ENCODE data around the gene ZNF549. TPM values are rescaled to one million over a fixed set of nuclear protein-coding genes. Genes with fewer than 3 reads are reported as not detected.
"Not testable (repeated sequence)": the region's sequence is repeated elsewhere in the genome, so short reads cannot be mapped to it uniquely, and the experiment has no call there.

ZNF549 gene
- total and polyA plus RNA-seq, 10 donors: 2.6 to 13.0 (median 9.1) TPM

DNA sequence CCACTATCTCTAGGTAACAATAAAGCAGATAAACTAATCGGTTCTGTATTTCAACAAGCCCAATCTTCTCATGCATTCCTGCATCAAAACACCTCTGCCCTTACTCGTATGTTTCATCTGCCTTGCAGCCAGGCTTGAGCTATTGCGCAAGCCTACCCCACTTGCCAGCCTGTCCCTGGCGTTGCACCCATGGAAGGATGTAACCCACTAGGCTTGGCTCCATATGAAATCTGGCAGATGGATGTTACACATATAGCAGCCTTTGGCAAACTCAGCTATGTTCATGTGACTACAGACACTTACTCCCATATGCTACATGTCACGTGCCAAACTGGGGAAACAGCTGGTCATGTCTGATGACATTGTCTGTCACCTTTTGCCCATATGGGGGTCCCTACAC lies 11.9 kb upstream of the ZNF549 start:
- Histone ChIP-seq H3K9me3 (peaks cover 13 to 100% (median 98%) of the 10 kb centered on the region in 8 donors), H3K4me3 (no peak overlapping the region), H3K36me3 (peaks cover 0 to 60% (median 35%) of the 10 kb centered on the region in 6 donors), H3K27ac (no peak overlapping the region), H3K27me3 (replicated peaks in 1 of 7) (no peaks in the 10 kb centered on the region), H3K4me1 (no peaks in the 10 kb centered on the region)
- intact Hi-C loops (cut with DNase I; ENCODE audit: low total_unique reads): no loop called here
- TF ChIP-seq POLR2A (IDR thresholded peaks at IDR 0.05): no peak
- TF ChIP-seq, protein P1, sequence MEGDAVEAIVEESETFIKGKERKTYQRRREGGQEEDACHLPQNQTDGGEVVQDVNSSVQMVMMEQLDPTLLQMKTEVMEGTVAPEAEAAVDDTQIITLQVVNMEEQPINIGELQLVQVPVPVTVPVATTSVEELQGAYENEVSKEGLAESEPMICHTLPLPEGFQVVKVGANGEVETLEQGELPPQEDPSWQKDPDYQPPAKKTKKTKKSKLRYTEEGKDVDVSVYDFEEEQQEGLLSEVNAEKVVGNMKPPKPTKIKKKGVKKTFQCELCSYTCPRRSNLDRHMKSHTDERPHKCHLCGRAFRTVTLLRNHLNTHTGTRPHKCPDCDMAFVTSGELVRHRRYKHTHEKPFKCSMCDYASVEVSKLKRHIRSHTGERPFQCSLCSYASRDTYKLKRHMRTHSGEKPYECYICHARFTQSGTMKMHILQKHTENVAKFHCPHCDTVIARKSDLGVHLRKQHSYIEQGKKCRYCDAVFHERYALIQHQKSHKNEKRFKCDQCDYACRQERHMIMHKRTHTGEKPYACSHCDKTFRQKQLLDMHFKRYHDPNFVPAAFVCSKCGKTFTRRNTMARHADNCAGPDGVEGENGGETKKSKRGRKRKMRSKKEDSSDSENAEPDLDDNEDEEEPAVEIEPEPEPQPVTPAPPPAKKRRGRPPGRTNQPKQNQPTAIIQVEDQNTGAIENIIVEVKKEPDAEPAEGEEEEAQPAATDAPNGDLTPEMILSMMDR (IDR thresholded peaks at IDR 0.05 in 8 of 11, conservative IDR thresholded peaks at IDR 0.05 in 3 of 11): no peak
- no peak for TF ChIP-seq POLR2AphosphoS5 (IDR thresholded peaks at IDR 0.05)
- WGBS, 5 donors: 86 to 96% (median 96%) methylated on average over 5 of the region's 5 CpGs
- DNase-seq: no peak

DNA sequence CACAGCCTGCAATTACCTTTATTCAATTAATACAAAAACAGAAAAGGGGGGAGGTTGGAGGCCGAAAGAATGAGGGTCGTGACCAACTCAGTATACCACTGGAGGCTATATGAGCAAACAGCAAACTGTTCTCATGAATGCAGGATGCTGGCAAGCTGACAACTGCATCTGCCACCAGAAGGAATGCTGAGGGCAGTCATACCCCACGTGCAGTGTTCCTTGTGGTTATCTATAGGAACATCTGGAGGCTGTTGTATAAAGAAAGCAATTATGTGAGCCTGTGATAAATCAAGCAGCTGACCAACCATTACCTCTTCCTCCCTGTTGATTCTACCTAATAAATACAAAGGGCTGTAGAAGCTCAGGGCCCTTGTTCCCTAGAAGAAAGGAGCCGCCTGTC lies 9.1 kb upstream of the ZNF549 start:
- H3K4me1 ChIP-seq; intact Hi-C loops (cut with DNase I; ENCODE audit: low total_unique reads); H3K27me3 ChIP-seq (replicated peaks in 1 of 7); H3K27ac ChIP-seq; DNase-seq; H3K4me3 ChIP-seq: not testable (repeated sequence)
- 83 to 91% (median 90%) methylated on average over 4 of the region's 4 CpGs for WGBS, 5 donors
- H3K36me3 ChIP-seq: peaks cover 0 to 53% (median 33%) of the 10 kb centered on the region in 6 donors
- H3K9me3 ChIP-seq: peaks cover 3 to 99% (median 89%) of the 10 kb centered on the region in 8 donors

DNA sequence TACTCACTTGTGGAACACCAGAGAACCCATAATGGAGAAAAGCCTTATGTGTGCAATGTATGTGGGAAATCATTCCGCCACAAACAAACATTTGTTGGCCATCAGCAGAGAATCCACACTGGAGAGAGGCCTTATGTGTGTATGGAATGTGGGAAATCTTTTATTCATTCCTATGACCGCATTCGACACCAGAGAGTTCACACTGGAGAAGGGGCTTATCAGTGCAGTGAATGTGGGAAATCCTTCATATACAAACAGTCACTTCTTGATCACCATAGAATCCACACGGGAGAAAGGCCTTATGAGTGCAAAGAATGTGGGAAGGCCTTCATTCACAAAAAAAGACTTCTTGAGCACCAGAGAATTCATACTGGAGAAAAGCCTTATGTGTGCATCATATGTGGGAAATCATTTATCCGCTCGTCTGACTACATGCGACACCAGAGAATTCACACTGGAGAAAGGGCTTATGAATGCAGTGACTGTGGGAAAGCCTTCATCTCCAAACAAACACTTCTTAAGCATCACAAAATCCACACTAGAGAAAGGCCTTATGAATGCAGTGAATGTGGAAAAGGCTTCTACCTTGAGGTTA lies 10.9 kb downstream of the ZNF549 start:
- H3K9me3 ChIP-seq: peaks cover 65 to 100% (median 100%) of the 10 kb centered on the region in 8 donors
- H3K36me3 ChIP-seq: peaks cover 42 to 100% (median 94%) of the 10 kb centered on the region in 6 donors
- H3K4me3 ChIP-seq: peak overlapping the region in 1 of 8 donors; percentile 1
- no peaks in the 10 kb centered on the region for H3K27me3 ChIP-seq (replicated peaks in 1 of 7)
- H3K4me1 ChIP-seq: no peaks in the 10 kb centered on the region
- intact Hi-C loops (cut with DNase I; ENCODE audit: low total_unique reads): no loop called here
- WGBS, 5 donors: 86 to 99% (median 97%) methylated on average over 7 of the region's 7 CpGs
- no peak overlapping the region for H3K27ac ChIP-seq
- no peak for TF ChIP-seq POLR2A (IDR thresholded peaks at IDR 0.05)
- TF ChIP-seq POLR2AphosphoS5 (IDR thresholded peaks at IDR 0.05): no peak
- TF ChIP-seq, protein P1 (IDR thresholded peaks at IDR 0.05 in 8 of 11, conservative IDR thresholded peaks at IDR 0.05 in 3 of 11): no peak
- DNase-seq: no peak

DNA sequence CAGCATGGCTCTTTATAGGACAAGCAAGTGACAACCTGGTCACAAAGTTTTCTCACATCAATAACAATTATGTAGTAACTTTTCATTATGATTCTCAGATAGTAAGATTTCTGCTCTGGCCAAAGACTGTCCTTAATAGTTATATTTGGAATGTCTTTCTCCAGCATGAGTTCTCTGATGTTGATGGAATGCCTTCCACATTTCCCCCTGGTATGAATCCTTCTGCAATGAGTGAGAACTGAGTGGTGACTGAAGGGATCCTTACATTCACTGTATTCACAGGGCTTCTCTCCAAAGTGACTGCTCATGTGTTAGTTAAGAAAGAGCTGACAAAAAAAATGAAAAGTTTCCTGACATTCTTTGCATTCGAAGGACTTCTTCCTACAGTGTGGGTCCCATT lies 19.4 kb downstream of the ZNF549 start:
- H3K9me3 ChIP-seq: peaks cover 42 to 100% (median 100%) of the 10 kb centered on the region in 8 donors
- no peak for TF ChIP-seq POLR2A (IDR thresholded peaks at IDR 0.05)
- TF ChIP-seq, protein P1 (IDR thresholded peaks at IDR 0.05 in 8 of 11, conservative IDR thresholded peaks at IDR 0.05 in 3 of 11): no peak
- no peaks in the 10 kb centered on the region for H3K4me1 ChIP-seq
- WGBS, 5 donors: 94 to 100% (median 100%) methylated on average over 1 of the region's 1 CpG
- no peak for DNase-seq
- intact Hi-C loops (cut with DNase I; ENCODE audit: low total_unique reads): no loop called here
- no peak overlapping the region for H3K27ac ChIP-seq
- peak overlapping the region in 1 of 8 donors; percentile 20 for H3K4me3 ChIP-seq
- no peaks in the 10 kb centered on the region for H3K27me3 ChIP-seq (replicated peaks in 1 of 7)
- peaks cover 40 to 100% (median 98%) of the 10 kb centered on the region in 6 donors for H3K36me3 ChIP-seq

Data from spleen (tissue), 11 donors.